Superior temporal gyrus (tissue), 1 donor: Measurements from ENCODE around the gene GLRX.
A peak's percentile ranks its signal among the peaks of the same experiment; 100 is the strongest.

ENCODE experiments used
- DNase-seq: peaks from one replicate; pipeline ENCODE4 v3.0.0-alpha.2; 2016; ENCODE audit errors: extremely low spot score

GLRX gene

DNA sequence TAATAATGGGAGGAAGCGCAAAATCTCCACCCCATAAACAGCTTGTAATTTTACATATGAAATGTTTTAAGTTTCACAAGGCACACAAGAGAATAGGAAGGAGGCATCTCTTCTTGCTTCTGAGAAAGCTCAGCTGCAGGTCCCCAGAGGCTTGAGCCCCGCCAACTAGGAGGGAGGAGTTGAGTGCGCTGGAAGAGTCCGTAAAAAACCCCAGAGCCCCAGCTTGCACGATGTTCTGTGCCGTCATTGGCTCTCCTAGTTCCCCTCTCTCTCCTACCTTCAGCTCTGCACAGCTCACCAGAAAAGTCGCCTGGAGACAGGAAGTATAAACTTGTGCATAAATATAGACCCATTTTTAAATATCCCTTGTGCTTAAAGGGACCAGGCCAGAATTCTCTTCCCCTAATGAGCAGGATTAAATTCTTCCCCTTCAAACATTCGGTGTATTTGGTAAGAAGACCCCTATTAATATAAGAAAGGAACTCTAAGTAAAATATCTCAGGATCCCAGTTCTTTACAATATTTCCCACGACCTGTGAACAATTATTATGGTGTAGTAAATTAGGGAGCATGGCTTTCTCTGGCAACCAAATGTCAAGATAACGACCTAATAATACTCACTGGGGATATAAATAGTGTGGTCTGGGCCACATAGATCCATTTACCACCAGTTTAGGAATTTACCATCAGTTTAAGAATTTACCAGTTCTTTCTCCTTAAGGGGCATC lies 13.7 kb downstream of the GLRX start:
- DNase-seq: peak; percentile 39

DNA sequence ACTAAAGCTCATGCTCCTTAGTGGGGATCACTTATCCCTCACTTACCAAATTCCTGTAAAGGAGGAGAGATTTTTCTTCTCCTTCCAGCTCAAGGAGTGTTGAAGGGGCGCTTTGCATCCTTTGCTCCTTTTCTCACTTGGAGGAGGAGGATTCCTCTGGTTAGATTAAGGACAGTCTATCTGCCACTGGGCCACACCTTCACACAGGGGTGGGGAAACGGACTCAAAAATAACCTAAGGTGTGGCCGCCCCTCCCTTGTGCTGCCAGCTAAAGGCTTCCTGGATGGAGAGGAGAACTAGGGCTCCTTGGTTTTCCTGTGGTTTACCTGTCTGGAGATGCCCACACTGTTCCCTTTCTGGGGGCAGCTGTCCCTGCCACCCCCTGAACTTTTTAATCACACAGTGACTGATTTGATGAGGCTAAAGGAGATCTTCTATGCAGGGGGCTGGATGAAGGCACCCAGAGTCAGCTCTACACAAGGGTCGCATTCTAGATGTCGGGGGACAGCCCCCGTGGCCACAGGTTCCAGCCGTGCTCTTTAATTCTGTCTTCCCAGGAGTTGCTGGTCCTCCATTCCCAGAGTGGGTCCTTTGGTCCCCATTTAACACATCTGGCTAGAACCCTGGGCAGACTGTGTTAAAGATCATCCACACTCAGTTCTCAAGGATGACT lies 14.4 kb downstream of the GLRX start:
- DNase-seq: no peak

DNA sequence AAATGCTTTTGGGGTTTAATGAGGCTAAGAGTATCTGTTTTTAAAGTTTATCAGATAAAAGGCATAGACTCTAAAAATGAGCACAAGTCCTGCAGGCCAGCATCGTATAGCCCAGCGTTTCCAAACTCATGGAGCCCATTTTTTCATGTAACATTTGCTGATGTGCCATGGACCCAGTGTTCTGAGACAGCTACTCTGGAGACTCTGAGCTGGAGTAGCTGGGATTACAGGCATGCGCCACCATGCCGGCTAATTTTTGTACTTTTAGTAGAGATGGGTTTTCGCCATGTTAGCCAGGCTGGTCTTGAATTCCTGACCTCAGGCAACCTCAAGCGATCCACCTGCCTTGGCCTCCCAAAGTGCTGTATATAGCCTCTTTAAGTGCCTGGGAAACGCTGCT lies 15.8 kb downstream of the GLRX start:
- DNase-seq: no peak

DNA sequence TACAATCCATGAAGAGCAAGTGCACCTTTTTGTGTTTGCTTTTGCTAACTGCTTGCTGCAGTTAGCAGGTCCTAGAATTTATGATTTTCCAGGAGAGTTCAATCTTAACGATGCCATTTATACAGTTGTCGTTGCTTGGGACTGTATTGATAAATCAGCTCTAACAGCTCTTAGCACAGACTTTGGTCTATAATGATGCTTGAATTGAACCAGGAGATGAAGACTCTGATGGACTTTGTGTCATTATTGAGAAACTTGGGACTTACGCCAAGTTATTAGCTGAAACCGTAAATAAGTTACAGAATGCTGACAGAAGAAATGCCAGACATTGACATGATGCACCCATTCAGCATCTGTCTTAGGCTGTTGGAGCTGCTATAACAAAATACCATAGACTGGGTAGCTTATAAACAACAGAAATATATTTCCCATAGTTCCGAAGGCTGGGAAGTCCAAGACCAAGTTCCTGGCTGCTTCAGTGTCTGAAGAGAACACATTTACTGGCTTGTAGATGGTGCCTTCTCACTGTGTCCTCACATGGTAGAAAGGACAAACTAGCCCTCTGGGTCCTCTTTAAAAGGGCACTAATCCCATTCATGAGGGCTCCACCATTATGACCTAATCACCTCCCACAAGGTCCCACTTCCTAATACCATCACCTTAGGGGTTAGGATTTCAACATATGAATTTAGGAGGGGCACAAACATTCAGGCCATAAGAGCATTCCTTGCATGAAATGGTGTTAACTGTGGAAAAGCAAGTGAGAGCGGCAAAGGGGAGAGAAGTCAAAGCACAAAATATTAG lies 17.6 kb downstream of the GLRX start:
- no peak for DNase-seq

DNA sequence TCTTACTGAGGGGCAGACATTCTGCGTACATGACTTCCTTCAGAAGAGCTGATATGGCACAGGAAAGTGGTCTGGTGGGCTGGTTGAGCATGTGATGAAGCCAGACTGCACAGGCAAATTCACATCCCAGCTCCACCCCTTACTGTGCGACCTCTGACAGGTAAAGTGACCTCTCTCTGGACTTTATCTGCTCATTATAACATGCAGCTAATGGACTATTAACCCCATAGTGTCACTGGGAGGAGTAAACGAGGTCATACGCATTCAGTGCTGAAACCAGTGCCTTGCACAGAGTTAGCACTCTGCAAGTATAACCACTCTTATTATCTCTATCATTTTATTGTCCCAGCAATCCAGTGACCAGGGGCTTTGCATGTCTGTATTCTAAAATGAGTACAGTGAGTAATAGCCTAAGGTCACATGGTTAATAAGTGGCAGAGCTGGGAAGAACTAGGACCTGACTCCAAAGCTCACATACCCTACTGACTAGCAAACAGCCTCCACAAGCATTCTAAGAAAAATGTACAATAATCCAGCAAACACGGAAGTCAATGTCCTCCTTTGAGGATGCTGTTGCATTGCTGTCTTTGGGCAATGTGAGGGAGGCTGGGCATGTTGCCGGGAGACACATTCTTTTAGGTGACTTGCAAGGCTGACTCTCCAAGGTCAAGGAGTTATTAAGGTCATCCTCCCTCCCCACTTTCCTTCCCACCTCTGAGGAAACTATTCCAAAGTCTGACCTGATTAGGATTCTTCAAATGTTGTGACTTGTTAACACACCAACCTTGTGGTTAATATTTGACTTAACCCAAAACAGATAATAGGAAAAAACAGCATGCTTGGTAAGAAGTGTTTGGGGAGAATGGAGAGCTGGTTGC lies 19.0 kb downstream of the GLRX start:
- no peak for DNase-seq

DNA sequence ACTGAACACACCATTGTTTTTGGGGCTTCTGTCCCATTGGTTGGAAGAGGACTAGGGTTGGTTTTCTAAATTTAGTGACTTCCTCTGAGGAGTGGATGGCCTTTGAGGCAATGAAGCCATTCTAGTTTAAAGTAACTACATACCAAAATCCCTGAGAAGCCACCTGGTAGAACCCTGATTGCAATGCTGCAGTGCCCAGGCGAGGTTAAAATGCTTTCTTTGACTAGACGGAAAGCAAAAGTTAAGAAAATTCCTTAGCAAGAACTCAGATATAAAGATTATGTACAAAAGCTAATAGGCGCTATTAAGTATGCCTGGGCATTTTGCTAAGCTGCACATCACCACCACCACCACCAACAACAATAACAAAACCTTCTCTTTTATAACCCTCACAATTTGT lies 20.6 kb downstream of the GLRX start:
- DNase-seq: no peak

DNA sequence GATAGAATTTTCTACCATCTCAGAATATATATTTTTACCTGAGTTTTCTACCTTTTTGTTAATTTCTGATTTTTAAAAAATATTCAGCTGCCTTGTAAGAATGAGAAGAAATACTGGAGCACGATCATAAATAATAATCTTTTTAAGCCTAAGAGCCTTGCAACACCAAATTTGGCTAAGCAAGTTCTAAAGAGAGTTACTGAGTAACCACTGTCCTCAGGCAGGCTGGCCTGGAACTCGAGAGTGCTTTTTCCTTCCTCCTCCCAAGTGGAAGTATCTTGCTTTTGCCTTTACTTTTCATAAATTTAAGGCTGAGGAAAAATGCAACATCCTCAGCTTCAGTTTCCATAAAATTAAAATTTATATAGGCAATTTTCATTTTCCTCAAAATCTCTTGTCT lies 21.0 kb downstream of the GLRX start:
- no peak for DNase-seq

DNA sequence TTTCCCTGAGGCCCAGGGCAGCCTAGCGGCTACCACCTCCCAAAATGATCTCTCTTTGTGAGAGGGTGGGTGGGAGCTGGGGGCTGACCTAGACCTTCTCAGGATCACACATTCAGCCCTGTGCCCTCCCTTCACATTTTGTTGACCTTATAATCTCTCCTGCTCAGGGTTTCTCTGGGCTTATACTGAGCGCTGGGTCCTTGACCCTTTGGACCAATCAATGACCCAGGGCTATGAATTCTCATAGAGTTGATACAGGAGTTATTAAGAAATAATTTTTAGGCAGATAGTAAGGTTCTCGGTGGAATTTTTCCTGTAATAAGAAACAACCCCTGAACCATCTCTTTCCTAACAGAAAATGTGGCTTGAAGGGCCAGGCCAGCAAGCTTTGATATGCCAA lies 22.0 kb downstream of the GLRX start:
- no peak for DNase-seq

DNA sequence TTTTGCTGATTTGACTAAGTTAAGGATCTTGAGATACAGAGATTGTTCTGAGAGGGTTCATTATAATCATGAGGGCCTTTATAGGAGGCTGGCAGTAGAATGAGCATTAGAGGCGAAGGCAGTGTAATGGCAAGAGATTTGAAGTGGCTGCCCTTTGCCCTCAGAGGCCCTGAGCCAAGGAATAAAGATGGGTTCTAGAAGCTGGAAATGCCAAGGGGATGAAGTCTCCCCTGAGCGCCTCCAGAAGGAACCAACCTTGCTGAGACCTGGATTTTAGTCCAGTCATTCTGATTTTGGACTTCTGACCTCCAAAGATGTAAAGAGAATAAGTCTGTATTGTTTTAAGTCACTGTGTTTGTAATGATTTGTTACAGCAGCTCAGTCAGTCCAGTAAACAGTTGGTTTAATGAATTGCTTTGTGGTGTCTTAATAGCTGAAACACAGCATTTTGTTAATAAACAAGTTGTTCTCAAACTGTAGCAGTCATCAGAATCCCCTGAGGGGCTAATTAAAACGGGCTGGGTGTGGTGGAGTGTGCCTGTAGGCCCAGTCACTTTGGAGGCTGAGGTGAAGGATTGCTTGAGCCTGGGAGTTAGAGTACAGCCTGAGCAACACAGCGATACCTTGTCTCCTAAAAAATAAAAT lies 23.2 kb downstream of the GLRX start:
- DNase-seq: no peak

DNA sequence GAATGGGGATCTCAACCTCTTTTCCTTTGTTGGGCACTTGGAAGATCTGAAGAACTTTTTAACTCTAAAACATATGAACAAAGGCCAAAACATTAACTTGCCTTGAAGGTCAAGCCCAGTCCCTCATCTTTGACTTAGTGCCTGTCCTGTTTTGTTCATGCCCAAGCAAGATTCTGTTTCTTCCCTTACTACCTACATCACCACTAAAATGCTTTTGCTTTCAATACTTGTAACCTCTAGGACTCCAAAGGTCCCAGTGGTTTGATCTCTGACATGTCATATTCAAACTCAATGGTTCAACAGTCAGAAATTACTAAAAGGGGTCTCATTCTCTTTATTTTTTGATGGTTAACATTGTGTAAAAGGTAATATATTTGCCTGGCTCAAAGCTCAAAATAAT lies 24.0 kb downstream of the GLRX start:
- DNase-seq: no peak

DNA sequence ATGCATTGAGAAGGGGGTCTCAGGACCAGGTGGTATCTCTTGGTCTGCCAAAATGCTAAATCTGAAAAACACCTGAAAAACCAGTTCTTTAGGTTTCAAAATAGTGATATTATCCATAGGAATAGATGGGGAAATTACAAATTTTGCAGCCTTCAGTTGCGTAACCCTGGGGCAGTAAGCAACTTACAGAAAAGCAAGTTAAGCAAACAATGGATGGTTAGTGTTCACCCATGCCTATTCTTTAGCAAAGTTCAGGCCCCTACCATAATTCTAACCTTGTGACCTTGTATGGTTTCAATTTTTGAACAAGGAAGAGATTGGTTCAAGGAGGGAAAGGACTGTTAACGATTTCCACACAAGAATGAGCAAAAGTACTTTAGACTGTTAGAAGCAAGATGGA lies 24.5 kb downstream of the GLRX start:
- DNase-seq: no peak

DNA sequence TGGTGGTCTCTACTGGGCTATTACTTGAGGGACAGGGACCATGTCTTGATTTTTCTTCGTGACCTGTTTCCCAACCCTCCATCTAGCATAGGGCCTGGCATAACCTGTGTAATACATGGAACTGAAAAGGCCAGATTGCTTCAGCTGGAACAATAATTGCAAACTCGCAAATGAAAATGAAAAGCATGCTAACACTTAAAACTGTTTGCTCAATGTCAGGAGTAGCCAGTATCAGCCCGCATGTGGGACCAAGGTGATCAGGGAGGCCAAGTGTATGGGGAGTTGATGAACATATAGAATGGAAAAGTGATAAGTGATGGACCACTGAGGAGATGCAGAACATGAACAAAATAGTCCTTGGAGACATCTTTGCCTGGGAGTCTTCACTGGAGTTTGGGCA lies 25.2 kb downstream of the GLRX start:
- DNase-seq: no peak

DNA sequence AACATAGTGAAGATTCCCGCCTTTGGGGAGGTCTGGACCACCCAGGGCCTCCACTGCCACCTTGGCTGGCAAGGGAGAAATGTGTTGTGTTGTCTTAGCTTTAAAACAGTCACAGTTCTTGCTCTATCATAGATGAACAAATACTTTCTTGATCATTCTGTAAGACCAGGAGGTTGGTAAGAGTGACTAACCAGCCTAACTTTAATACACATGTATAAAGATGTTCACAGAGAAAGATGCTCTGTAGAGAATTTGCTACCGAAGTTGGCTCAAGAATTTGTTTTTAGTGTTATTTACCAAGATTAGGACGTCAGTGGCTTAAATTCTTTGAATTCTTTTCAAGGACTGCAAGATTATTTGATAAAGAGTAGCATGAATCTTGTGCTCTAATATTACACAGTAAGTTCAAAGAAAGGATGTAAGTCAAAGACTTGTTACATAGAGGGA lies 28.4 kb downstream of the GLRX start:
- no peak for DNase-seq

DNA sequence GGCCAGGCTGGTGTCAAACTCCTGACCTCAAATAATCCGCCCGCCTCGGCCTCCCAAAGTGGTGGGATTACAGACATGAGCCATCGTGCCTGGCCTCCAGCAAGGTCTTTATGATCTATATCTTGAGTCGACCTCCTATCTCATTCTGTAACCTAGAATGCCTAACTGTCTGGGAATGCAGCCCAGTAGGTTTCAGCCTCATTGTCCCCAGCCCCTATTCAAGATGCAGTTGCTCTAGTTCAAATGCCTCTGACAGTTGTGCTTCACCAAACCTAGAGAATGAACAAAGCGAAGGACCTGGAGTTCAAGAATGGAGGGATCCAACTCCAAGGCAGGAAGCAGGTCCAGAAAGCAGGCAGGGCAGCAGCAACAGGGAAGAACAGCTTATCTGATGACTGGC lies 30.8 kb downstream of the GLRX start:
- no peak for DNase-seq

DNA sequence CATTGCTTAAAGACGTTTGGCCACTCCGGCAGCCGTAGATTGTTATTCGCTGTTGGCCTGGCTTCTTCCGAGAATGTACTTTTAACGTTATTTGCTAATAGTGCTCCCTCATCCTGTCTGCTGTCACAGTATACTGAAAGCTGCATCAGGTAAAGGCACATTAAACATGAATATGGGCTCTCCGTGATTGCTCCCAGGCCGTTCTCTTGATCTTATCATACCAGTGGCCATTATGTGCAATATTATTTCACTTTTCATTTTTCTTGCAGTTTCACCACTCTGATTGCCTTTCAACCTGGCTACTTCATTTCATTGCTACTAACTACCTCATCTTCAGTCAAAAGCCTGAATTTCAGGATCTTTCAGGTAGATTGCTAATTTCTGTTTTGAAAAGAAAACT lies 34.0 kb downstream of the GLRX start:
- DNase-seq: no peak

DNA sequence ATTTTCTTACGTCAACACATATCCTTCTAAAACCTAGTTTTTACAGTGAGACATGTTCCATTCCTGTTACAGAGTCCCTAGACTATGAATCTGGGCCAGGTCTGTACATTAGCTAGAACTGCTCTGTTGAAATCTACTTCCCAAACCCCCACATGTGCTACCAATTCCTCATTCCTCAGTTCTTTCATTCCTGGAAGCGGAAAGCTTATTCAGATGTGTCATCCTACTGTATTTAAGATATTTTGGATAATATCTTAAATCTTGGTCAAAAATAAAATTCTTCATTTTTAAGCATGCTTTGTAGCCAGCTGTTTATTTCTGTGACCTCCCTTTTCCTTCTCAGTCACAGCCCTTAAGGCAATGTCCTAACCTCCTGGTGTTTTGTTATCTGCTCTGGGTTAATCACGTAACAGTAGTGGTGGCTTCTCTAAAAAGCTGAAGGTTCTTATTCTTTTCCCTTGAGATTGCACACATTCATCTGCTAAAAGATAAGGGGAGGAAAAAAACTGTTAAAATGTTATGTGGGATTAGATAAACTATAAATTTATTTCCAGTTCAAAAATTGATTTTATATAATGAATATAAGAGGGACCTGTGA lies 35.6 kb downstream of the GLRX start:
- DNase-seq: no peak

DNA sequence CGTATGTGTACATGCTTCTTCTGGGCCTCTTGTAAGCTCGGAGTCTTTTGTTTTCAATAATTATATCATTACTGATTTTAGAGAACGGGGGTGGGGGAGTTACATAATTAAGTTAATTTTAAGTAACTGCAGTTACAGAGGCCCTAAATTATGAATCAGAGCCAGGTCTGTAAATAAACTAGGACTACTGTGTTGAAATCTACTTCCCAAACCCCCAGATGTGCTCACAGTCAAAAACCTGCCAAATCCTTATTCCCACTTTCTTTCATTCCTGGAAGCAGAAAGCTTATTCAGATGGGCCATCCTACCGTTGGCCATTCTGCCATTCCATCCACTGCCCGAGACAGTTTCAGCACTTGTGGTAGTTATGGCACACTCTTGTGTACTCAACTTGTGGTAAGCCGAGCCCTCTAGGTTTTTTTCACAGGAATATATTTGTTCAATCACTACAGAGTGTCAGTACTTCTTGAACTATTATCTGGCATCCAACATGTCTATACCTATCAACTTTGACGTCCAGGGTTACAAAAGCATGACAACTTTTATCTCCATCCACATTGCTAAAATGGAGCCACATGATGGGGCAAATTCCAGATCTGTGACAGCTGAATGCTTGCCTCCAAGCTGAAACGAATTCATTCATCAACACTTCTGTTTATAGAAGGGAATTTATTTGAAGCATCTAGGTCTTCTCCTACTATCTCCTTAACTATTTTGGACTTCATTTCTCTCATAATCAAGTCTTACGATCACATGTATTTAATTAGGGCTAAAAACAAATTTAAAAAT lies 37.8 kb downstream of the GLRX start:
- DNase-seq: no peak

DNA sequence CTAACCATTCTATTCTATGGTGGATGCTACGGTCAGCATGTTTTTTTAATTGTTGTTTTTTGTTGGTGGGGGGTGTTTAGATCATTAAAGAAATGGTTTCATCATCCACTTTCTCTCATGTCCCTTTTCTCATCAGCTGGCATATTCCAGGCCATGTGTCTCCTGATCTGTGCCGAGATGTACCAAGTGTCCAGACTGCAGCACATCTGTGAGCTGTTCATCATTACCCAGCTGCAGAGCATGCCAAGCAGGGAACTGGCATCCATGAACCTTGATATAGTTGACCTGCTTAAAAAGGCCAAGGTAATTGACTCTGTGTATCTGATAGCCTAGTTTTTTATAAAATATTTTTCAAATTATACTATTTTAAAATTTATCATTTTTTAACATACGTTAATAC lies 38.9 kb downstream of the GLRX start:
- no peak for DNase-seq

DNA sequence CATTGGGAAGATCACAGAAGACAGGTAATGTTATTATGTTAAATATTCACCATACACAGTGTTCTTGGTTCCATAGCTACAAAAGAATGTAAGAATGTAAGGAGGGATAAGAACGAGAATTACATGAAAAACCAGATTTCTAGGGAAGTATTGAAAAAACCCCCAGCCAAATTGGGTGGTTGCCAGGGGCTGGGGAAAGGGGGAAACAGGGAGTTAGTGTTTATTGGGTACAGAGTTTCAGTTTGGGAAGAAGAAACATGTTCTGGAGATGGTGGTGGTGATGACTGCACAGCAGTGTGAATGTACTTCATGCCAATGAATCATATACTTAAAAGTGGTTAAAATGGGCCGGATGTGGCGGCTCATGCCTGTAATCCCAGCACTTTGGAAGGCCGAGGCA lies 40.3 kb downstream of the GLRX start:
- DNase-seq: no peak

DNA sequence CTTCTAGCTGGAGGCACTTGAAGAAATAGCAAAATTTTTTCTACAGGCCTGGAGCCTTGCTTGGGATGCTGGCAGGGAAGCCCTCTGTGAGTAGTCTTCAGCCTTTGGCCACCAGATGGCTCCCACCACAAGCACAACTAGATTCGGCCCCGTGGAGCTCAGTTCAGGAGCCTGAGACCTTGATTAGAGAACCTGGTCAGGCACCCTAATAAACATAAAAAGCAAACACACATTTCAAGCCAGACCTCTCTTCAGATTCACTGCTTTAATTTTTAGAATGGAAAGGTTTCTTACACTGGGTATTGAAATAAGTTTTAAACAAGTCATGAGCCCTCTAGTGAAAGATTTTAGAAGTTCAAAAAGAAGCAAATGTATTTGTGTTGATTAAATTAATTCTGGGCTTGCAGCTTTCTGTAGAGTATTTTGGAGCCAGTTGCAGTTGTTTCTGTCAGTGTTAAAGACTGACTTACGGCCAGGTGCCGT lies 41.4 kb downstream of the GLRX start:
- peak; percentile 90 for DNase-seq
